HG03521 (cell line): ENCODE data around the gene CCDC158.
"Not testable (repeated sequence)": the region's sequence is repeated elsewhere in the genome, so short reads cannot be mapped to it uniquely, and the experiment has no call there.

Experiments
- ATAC-seq: cut with Tn5 transposase; IDR thresholded peaks from one replicate; pipeline ENCODE4 v1.9.1; 2021; ENCODE audit warnings: mild to moderate bottlenecking, moderate library complexity; ENCODE audit not compliant: unreplicated experiment

Gene CCDC158

DNA sequence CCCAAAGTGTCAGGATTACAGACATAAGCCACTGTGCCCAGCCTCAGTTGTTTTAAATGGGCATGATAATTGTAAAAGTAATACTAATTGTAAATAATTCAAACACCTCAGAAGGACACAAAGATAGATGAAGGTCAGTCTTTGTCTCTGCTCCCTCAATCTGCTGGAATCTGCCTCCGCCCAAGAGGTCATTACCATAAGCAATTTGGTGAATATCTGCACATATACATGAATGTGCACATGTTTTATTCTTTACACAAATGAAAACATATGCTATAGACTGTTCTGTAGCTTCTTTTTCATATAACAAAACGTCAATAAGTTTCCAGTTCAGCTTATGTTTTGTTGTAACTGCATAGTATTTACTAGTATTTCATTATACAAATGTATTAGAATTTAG is 107.4 kb downstream of the CCDC158 start:
- no peak for ATAC-seq

DNA sequence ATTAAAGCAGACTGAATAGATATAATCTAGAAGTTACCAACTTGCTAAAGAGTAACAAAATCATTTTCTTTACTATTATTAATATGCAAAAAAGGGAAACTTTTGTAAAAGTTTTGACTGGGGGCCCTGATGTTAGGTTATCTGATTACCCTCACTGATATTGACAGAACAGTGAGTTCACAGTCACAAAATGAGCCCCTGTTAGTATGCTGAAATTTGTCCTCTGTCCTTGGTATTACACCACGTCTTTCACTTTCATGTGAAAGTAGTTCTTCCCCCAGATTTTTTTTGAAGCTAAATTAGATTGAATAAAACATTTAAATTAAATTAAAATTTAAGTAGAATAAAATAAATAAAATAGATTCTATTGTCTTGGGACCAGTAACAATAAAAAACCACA is 108.5 kb downstream of the CCDC158 start:
- ATAC-seq: no peak

DNA sequence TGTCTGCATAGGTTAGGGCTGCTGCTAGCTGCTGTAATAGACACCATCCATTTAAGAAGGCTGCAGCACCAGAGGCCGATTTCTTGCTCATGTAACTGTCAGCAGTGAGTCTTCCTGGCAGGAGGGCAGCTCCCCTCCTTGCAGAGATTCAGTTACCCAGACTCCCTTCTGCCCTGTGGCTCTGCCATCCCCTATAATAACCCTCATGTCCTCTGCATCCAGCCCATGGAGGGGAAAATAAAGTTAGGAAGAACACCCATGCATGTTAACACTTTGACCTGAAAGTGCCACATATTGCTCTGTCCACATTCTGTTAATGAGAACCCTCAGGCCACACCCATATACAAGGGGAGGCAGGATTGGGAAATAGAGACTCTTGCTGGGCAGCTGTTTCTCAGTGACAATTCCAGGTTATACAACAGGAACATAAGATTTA is 109.0 kb downstream of the CCDC158 start:
- ATAC-seq: no peak

DNA sequence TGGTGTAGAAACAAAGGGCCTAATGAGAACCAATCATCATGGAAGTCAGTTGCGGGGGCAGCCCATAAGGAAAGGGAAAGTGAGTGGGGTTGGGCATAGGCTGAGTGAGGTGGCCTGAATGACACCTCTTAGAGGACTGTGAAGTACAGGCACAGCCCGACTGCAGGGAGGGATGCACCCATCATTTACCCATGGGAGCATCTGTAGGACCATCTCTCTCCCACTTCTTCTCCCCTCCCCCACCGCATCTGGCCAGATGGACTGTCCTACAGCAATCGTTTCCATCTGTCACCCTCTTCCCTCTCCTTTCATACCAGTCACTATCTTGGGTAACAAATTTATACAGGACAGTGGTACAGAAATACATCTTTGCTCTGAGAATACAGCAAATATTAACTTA is 110.3 kb downstream of the CCDC158 start:
- ATAC-seq: no peak

DNA sequence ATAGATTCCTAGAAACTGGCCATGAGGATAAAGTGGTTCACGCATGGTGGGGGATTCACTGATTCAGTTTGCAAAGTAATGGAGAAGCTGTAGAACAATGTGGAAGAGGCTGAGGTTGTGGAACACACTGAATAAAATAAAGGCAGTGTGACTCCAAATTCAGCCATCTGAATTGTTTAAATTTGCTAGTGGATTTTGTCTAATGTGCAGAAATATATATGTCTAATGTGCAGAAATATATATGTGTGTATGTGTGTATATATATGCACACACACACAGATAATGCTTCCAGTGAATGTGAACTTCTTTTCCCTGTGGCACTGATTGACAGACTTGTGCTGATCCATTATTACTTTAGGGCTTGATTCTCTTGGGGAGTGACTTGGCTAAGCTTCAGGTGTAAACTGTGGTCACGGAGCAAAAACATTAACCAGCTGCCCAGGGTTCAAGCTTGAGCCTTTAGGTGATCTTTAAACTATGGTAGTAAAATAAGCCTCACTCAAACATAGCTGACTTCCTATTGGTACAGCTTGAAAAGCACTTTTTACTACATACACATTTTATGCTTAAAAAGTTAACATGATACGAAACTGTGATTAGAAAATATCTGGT is 110.9 kb downstream of the CCDC158 start:
- ATAC-seq: no peak

DNA sequence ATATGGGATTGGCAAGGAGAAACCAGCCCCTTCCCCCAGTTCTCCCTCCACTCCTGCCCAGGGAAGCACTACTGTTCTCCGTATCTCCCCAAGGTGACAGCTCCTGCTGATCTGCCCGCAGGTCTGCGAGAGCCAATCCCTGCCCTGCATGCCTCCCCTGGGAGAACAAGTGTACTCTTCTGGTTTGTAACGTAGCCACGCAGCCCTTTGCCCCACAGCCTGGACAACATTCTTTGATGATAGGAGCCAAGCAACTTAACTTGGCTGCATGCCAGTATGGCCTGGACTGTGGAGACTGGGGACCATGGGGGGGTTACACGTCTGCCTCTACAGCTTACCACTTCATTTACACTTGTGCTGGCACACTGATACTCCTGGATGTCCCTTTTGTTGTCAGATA is 112.4 kb downstream of the CCDC158 start:
- ATAC-seq: no peak

DNA sequence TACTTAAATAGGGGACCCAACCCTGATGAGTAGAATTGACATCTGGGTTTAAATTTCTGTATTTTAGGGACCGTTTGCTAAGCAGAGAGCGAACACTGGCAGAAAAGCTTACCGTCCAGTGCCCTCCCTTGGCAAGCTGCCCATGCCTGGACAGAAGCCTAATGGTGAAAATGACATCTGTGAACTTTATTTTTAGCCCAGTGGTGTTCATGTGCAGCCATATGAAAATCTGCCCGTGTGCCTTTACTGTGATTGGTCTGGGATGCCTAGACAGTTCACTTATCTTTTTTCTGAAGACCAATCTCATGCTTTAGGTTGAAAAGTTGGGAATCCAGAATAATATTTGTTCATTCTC is 113.3 kb downstream of the CCDC158 start:
- no peak for ATAC-seq

DNA sequence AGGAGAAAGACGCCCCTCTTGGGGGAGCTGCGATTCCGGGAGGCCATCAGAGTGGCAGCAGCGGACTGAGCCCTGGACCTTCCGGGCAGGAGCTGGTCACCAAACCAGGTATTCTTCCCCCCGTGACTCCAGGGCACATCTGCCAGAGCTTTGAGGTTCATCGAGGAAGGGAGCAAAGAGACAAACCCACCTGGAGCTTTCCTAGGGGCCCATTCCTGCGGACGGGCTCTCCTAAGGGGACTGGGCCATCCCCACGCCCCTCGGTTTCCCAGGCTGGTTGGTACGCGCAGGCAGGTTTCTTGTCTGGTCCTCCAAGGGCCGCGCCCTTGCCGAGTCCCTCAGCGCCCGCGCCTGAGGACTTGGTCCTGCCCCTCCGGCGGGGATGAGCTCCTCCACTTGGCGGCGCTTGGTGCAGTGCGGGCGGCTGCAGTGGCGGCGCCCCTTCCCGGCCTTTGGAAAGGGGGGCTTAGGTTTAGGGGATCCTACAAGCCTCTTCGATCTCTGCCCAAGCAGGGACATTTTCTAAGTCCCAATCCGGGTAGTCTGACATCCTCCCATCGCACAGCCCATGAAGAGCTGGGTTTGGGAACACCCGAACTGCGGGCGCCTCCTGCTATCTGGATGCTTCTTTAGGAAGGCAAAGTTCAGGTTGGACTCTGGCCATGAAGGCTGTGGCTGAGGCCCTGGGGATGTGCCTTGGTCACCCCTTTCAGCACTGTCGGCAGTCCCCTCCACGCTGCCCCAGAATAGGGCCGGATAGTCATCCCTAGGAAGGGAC is 113.9 kb downstream of the CCDC158 start:
- no peak for ATAC-seq

DNA sequence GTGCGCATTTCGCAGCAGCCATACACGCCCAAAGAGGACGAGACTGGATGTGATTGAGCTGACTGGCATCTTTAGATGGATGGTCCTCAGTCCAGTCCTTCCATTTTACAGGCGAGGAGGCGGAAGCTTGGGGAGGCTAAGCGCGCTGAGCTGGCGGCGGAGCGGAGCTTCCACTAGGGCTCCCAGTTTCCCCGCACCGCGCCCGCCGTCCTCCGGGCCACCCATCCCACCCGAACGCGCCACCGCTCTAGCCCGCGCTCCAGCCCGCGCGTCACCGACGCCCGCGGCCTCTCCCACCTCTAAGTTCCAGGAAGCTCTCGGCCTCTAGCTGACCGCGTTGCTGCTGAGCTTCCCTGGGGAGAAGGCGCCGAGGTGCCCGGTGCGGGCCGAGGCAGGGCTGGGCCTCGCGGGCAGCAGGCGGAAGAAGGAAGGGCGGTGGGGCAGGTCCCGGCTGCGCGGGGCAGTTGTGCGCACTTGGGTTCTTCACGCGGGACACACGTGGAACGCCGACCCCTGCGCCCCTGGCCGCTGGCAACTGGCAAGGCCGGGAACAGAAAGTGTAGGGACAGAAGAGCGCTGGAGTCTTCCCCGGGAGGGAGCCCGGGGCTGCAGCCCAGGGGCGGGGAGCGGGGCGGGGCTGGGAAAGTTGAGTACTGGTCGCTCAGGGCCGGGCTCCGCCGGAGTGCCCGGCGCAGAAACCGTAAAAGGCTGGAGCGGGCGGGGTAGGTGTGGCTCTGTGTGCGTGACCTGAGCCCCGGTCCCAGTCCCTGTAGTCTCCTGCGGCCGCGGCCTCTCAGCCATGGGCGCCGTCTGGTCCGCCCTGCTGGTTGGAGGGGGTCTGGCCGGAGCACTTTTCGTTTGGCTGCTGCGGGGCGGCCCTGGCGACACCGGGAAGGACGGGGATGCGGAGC is 114.7 kb downstream of the CCDC158 start, which contains the start of gene STBD1:
Gene STBD1 (plus strand): TSS at position 763 of the 911 bp plus-strand sequence. CDS start 37 bp downstream, at position 800.
- ATAC-seq: no peak

DNA sequence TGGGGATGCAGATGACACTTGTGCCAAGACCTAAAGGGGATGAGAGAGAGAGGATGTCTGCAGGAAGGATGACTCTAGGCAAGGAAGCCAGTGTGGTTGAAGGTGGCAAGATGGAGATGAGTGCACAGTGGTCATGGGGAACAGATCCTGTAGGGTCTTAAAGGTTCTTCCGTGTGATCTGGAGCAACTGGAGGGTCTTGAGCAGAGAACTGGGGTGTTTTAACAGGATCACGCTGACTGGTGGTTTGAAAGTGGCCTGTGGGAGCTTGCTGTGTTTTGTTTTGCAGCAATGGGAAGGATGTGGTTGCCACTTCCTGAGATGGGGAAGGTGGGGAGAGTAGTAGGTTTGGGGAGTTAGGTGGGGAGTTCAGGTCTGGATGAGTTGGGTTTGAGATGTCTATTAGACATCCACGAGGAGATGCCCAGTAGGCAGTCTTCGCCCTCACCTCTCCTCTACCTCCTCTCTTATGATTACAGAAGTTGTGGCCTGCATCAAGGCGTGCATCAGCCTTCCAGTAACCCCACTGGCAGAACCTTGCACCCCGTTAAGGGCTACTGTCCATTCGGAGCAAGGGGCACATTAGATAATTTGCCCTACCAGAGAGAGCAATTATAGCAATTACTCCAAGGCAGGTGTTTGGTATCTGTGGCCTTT is 115.8 kb downstream of the CCDC158 start:
- ATAC-seq: no peak

DNA sequence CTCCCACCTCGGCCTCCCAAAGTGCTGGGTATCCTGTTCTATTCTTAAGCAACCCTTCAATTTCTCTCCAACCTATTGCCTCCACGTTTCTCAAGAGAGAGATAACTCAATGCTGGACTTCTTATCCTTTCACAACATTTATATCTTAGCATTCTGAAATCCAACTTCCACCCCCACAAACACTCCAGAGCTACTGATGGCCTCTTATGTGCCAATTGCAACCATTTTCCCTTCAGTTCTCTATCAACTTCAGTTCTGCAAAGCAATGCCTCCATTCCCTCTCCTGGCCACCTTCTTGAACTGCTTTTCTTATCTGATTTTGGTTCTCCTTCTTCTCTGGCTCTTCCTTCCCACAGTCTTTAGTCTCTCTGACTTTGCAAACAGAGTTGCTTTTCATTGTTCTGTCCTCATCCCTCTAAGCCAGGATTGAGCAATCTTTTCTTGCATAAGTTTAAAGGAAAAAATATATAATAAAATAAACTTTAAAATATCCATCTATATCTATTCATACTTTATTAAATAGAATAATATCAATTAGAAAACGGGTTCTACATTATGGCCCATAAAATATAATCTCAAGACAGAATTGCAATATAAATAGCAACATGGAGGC is 118.0 kb downstream of the CCDC158 start:
- no peak for ATAC-seq

DNA sequence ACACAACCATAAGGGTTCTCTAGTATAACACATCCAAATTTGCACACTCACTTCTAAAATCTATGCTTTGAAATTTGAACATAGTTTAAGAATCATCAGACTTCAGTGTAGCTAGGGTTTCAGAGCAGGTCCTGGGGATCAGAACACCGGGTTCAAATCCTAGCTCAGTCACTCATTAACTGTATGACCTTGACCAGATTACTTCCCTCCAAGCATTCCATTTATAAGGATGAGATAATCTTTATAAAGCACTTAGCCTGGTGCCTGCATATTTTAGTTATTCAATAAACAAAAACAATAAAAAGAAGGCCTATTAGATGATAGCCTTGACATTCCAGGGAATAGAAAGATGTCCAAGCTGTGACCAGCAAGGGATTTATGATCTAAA is 119.2 kb downstream of the CCDC158 start:
- ATAC-seq: no peak

DNA sequence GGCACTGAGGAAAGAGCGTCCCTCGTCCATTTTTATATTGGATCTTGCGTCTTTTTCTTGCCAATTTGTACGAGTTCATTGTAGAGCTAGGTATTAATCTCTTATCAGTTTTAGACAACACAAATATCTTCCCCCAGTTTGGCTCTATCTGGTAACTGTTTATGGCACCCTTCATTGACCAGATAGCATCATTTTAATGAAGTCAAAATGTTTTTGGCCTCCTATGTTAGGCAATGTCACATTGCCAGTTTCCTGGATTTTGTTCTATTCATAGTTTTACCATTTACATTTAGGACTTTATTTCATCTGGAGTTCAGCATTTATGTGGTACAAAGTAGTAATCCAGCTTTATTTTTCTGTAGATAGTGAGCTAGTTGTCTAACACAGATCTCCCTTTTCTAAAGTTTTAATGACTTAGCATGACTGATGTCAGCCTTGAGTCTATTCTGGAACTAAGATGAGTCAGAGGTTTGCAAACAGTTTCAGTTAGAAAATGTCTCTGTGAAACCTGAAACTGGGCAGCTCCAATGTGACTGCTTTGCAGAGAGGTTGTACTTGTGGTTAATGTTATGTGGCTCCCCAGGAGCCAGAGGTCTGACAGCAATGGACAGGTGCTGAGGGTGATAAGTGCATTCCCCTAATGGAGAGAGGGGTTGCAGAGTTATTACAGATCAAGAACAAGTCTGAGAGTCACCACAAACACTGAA is 119.7 kb downstream of the CCDC158 start:
- ATAC-seq: peak; percentile 99

DNA sequence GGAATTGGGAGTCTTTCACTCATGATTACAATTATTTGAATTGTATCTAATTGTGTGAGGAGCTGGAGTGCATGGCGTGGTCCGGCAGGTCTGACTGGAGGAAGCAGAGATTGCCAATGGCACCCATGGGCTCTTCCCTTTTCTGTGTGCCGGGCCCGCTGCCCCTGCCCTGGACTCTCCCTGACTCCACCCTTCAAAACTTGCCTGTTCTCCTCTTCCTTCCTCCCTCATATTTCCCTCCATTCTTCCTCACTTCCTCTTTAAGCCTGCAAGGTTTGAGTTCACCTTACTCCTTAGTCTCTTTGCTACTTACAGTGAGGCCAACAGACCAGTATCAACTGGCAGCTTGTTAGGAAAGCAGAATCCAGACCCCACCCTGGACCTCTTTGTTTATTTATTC is 120.9 kb downstream of the CCDC158 start:
- ATAC-seq: no peak

DNA sequence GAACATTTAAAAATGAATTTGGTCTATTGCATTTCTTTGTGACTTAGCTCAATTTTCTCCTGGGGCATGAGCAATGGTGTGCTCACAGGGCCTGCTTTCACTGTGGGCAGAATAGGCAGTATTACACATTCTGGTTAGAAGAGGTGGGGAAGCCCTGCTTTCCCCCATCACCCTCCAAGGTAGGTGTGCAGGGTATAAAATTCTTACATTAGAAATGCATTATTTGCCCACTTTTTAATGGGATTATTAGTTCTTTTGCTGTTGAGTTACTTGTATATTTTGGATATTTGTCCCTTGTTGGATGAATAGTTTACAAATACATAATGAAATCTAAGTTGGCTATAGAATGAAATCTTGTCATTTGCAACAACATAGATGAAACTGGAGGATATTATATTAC is 122.7 kb downstream of the CCDC158 start:
- ATAC-seq: no peak

DNA sequence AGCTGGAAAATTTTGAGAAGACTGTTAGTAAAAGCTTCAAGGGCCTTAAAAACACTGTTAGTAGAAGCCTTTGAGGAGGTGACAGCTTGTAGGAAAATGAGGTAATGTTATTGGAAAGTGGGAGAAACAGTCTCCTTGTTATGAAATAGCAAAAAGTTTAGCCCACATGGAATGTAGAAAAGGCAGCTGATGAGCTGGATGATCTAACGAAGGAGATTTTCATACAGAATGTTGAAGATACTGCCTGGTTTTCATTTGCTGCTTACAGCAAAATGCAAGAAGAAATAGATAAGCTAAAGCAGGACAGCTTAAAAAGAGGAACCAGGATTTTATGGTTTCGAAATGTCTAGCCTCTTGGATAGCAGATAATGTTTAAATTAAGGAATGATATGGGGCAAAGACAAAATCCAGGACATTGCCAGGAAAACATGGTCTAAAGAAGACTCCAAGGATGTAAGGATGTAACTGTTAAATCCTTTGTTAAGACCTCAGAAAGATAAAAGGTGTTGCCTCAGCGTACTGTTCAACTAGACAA is 124.6 kb downstream of the CCDC158 start:
- ATAC-seq: no peak

DNA sequence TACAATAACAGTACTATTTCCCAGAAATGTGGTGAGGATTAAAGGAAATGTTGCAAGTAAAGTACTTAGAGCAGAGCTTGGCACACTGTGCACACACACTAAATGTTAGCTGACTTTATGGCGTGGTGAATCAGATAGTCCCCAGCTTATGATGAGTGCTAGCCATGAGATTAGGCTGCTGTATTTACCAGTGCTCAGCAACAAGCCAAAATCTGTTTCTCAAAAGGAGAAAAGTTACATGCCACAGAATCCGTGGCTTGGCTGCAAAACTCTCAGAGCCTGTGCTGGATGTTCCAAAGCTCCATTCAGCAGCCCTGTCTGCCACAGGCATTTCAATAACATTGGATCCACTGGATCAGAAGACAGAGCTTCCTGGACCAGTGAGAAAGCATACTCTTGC is 127.2 kb downstream of the CCDC158 start:
- ATAC-seq: no peak

DNA sequence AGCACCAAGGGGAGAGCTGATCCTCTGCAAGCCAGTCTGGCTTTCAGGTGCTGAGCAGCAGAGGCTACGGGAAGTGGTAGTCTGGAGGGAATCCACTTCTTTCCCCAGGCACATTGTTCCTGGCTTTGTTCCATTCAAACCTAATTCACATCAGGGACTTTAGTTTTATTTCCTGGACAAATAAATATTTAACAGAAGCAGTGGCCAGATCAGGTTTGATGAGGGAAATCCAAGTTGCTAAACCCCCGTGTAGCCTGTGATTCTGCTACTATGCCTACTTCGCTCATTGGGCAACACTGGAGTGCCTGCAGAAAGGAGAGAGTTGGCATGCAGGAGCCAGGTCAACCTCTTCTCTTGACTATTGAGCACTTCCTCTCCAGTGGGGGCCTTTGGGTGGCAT is 128.2 kb downstream of the CCDC158 start:
- ATAC-seq: no peak

DNA sequence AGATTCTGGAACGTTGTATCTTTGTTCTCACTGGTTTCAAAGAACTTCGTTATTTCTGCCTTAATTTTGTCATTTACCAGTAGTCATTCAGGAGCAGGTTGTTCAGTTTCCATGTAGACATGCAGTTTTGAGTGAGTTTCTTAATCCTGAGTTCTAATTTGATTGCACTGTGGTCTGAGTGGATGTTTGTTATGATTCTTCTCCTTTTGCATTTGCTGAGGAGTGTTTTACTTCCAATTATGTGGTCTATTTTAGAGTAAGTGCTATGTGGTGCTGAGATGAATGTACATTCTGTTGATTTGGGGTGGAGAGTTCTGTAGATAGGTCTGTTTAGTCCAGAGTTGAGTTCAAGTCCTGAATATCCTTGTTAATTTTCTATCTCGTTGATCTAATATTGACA is 133.1 kb downstream of the CCDC158 start:
- not testable (repeated sequence) for ATAC-seq

DNA sequence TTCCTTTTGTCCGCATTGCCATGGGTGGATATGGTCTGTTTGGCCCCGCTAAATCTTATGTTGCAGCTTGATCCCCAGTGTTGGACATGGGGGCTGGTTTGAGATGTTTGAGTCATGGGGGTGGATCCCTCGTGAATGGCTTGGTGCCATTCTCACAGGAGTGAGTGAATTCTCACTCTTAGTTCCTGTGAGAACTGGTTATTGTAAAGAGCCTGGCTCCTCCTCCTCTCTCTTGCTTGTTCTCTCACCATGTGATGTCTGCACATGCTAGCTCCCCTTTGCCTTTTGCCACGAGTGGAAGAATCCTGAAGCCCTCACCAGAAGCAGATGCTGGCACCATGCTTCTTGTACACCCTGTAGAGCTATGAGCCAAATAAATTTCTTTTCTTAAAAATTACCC is 137.0 kb downstream of the CCDC158 start:
- ATAC-seq: no peak
